SW 1271 (cell line): ENCODE results near the gene FNDC3A.
"Not testable (repeated sequence)": the region's sequence is repeated elsewhere in the genome, so short reads cannot be mapped to it uniquely, and the experiment has no call there.

Source experiments
- DNase-seq, 2 experiments: peaks; one replicate each; lab custom pipeline; 2025; lab: John Stamatoyannopoulos, UW

Gene FNDC3A

GRCh38 chr13:49134305-49134704 is 158.6 kb downstream of the FNDC3A start:
- no peak for DNase-seq

GRCh38 chr13:49137138-49137643 is 161.5 kb downstream of the FNDC3A start:
- not testable (repeated sequence) for DNase-seq

- DNase-seq = no peak
These were observed 165.3 kb downstream of the FNDC3A start for GRCh38 chr13:49140910-49141611.

- peak in 1 of 2 experiments; percentile 62 for DNase-seq
These were observed 171.2 kb downstream of the FNDC3A start for GRCh38 chr13:49146950-49147355.

GRCh38 chr13:49148405-49148804 is 172.7 kb downstream of the FNDC3A start:
- no peak for DNase-seq

- DNase-seq = not testable (repeated sequence)
These were observed 182.4 kb downstream of the FNDC3A start for GRCh38 chr13:49157955-49158584.

- not testable (repeated sequence) for DNase-seq
These were observed 187.4 kb downstream of the FNDC3A start for GRCh38 chr13:49163162-49163561.

GRCh38 chr13:49164712-49165111 is 189.0 kb downstream of the FNDC3A start:
- no peak for DNase-seq

- DNase-seq = no peak
These were observed 190.4 kb downstream of the FNDC3A start for GRCh38 chr13:49165798-49166752.

GRCh38 chr13:49171359-49171758 is 195.6 kb downstream of the FNDC3A start:
- DNase-seq = no peak

GRCh38 chr13:49183672-49184325 is 208.1 kb downstream of the FNDC3A start:
- no peak for DNase-seq

- no peak for DNase-seq
These were observed 208.9 kb downstream of the FNDC3A start for GRCh38 chr13:49184621-49185020.

- DNase-seq = no peak
These were observed 209.6 kb downstream of the FNDC3A start for GRCh38 chr13:49185264-49185663.

- DNase-seq = no peak
These were observed 215.2 kb downstream of the FNDC3A start for GRCh38 chr13:49190901-49191300.

- no peak for DNase-seq
These were observed 230.9 kb downstream of the FNDC3A start for GRCh38 chr13:49206641-49207040.

GRCh38 chr13:49208619-49209018 is 232.9 kb downstream of the FNDC3A start:
- DNase-seq = no peak

GRCh38 chr13:49210114-49210513 is 234.4 kb downstream of the FNDC3A start:
- no peak for DNase-seq

GRCh38 chr13:49210669-49211068 is 235.0 kb downstream of the FNDC3A start:
- DNase-seq = no peak

- DNase-seq = no peak
These were observed 237.8 kb downstream of the FNDC3A start for GRCh38 chr13:49213539-49213938.

- DNase-seq = no peak
These were observed 238.5 kb downstream of the FNDC3A start for GRCh38 chr13:49213997-49214916.

- no peak for DNase-seq
These were observed 239.2 kb downstream of the FNDC3A start for GRCh38 chr13:49214917-49215376.
